RWPE2 (cell line): Measurements from ENCODE around the gene KNSTRN.

Experiments
- ATAC-seq: fragments of 200-7000 bp; cut with Tn5 transposase; 3 replicates; pipeline ENCODE4 v1.9.1; 2021; ENCODE audit warnings: low read depth
- DNase-seq: peaks from one replicate; pipeline ENCODE4 v3.0.0-alpha.2; 2020; ENCODE audit warnings: low spot score
- H3K27ac ChIP-seq: fragments of 450-650 bp; 2 replicates; pipeline ENCODE4 v1.5.1; 2017; ENCODE audit warnings: mild to moderate bottlenecking; ENCODE audit not compliant: poor library complexity, severe bottlenecking
- H3K27me3 ChIP-seq: fragments of 250-450 bp; sonication (Bioruptor Pico); 2 replicates; pipeline ENCODE4 v1.5.1; 2021; ENCODE audit warnings: mild to moderate bottlenecking, moderate library complexity; ENCODE audit not compliant: insufficient read depth, poor library complexity, severe bottlenecking
- H3K36me3 ChIP-seq: fragments of 250-450 bp; sonication (Bioruptor Pico); 2 replicates; pipeline ENCODE4 v1.5.1; 2020; ENCODE audit warnings: low read depth, mild to moderate bottlenecking, moderate library complexity
- H3K4me1 ChIP-seq: fragments of 250-450 bp; sonication (Bioruptor Pico); 2 replicates; pipeline ENCODE4 v1.5.1; 2021; ENCODE audit warnings: mild to moderate bottlenecking, moderate library complexity; ENCODE audit not compliant: insufficient read depth, poor library complexity, severe bottlenecking
- H3K4me3 ChIP-seq: fragments of 250-450 bp; sonication (Bioruptor Pico); 2 replicates; pipeline ENCODE4 v1.5.1; 2021; ENCODE audit warnings: mild to moderate bottlenecking, moderate library complexity; ENCODE audit not compliant: severe bottlenecking
- H3K9me3 ChIP-seq: fragments of 250-450 bp; sonication (Bioruptor Pico); 2 replicates; pipeline ENCODE4 v1.5.1; 2021; ENCODE audit warnings: mild to moderate bottlenecking, moderate library complexity; ENCODE audit not compliant: severe bottlenecking
- TF ChIP-seq, protein P1 (sequence below): fragments of 450-650 bp; IDR thresholded peaks from one replicate; pipeline ENCODE4 v1.5.1; 2017; ENCODE audit warnings: mild to moderate bottlenecking, moderate library complexity; ENCODE audit not compliant: poor library complexity, severe bottlenecking

KNSTRN gene

DNA sequence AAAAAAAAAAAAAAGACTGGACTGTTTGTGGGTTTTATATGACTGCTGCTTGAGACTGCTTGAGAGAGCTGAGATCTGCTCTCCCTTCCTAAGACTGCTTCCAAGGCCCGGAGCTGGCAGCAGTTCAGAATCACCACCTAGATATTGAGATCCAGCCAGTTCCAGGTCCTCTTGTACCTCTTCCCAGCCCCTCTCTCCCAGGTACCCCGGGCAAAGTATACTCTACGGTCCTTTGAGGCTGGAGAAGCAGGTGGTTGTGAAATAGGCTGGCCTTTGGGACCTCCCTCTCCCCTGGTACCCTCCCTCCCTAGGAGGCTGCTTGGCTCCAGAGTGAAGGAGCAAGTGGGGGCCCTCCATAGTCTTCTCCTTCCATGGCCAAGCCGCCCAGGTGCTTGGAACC, 45.7 kb downstream of the KNSTRN start:
- no peak for DNase-seq
- ATAC-seq = no peak

DNA sequence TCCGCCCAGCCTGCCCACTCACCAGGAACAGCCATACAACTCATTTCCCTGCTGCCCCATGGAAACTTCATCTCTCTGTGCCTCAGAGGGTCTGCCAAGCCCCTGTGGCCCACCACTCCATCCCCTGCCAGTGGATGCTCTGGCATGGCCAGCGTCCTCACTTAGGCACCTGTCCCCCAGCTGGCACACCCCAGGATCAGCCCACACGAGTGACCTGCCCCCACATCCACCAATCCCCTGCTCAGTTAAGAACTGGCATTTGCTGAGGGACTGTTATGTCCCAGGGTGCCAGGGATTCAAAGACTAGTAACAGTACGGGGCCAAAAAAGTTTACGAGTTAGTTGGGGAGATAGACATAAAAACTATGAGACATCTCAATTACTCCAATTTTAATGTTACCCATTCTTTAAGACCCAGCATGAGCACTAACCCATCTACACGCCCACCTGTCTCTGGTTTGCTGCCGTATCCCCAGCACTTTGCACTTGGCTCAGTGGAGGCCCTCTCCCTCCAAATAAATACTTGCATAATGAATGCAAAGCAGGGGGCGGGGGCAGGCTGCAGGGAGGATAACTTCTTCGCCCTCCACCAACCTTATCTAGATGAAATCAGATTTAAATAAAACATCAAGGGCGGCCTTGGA, 46.7 kb downstream of the KNSTRN start:
- H3K27me3 ChIP-seq = peaks cover 3% of the 10 kb centered on the region
- no peaks in the 10 kb centered on the region for H3K4me1 ChIP-seq
- no peaks in the 10 kb centered on the region for H3K36me3 ChIP-seq
- TF ChIP-seq, protein P1, sequence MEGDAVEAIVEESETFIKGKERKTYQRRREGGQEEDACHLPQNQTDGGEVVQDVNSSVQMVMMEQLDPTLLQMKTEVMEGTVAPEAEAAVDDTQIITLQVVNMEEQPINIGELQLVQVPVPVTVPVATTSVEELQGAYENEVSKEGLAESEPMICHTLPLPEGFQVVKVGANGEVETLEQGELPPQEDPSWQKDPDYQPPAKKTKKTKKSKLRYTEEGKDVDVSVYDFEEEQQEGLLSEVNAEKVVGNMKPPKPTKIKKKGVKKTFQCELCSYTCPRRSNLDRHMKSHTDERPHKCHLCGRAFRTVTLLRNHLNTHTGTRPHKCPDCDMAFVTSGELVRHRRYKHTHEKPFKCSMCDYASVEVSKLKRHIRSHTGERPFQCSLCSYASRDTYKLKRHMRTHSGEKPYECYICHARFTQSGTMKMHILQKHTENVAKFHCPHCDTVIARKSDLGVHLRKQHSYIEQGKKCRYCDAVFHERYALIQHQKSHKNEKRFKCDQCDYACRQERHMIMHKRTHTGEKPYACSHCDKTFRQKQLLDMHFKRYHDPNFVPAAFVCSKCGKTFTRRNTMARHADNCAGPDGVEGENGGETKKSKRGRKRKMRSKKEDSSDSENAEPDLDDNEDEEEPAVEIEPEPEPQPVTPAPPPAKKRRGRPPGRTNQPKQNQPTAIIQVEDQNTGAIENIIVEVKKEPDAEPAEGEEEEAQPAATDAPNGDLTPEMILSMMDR = no peak
- H3K4me3 ChIP-seq = no peak overlapping the region
- no peaks in the 10 kb centered on the region for H3K9me3 ChIP-seq
- ATAC-seq (no peak), DNase-seq (no peak)
- no peak overlapping the region for H3K27ac ChIP-seq

More for the DNA sequence above, 45.7 kb downstream of the KNSTRN start:
- H3K9me3 ChIP-seq = no peaks in the 10 kb centered on the region
- H3K4me1 ChIP-seq = no peaks in the 10 kb centered on the region
- TF ChIP-seq, protein P1 = no peak
- no peak overlapping the region for H3K27ac ChIP-seq
- H3K36me3 ChIP-seq = no peaks in the 10 kb centered on the region
- no peak overlapping the region for H3K4me3 ChIP-seq
- no peaks in the 10 kb centered on the region for H3K27me3 ChIP-seq

DNA sequence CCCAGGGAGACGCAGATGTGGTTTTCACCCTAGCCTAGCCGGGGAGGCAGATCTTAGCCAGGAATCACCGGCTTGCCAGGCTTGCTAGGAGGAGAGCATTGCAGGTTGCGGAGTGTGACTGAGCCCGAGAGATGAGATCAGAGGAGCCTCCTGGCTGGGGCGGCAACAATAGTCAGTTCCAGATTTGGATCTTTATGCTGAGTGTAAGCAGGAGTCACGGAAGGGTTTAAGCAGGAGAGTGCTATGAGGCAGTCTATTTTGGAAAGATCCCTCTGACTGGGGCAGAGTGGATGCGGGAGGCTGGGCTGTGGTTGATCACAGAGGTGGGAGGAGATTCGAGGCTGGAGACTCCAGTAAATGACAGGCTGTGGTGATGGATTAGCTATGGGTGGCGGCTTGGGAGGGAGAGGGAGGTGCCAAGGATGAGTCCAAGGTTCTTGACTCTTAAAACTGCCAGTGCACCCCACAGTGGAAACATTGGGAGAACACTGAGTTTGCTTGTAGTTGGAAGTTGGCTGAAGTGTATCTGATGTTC, 47.8 kb downstream of the KNSTRN start:
- ATAC-seq = peak; percentile 67
- H3K27me3 ChIP-seq = peaks cover 9% of the 10 kb centered on the region
- no peak overlapping the region for H3K4me3 ChIP-seq
- no peak overlapping the region for H3K27ac ChIP-seq
- no peaks in the 10 kb centered on the region for H3K9me3 ChIP-seq
- no peak for DNase-seq
- TF ChIP-seq, protein P1 = no peak
- no peaks in the 10 kb centered on the region for H3K36me3 ChIP-seq
- H3K4me1 ChIP-seq = no peaks in the 10 kb centered on the region

DNA sequence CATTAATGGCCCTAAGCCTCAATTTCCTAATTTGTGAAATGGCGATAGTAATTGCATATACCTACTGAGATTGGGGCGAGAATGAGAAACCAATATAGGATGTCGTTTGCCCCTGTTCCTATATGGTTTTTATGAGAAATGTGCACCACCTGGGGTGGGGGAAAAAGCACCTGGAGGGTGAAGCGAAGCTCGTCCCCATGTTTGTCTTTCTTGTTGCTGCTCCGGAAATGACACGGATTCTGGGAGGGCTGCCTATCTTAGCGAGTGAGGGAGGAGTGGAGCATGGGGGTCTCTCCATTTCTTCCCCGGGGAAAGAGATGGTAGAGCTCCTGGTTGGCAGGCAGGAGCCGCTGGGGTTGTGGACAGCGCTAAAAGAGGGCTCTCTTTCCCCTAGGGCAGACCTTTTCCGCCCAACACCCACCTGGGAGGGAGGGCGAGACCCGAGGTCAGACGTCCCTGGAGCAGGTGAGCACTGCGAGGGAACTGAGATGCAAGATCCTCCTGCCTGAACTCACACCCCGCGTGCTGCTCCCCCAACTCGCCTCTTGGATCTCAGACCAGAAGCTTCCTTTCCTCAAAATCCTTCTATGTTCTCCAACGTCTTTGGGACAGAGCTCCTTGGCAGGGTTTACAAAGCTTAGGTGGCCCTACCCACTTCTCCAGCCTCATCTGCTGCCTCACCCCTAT, 52.6 kb downstream of the KNSTRN start:
- ATAC-seq = no peak
- no peaks in the 10 kb centered on the region for H3K9me3 ChIP-seq
- no peak overlapping the region for H3K4me3 ChIP-seq
- TF ChIP-seq, protein P1 = no peak
- DNase-seq = peak; percentile 64
- H3K36me3 ChIP-seq = no peaks in the 10 kb centered on the region
- no peaks in the 10 kb centered on the region for H3K4me1 ChIP-seq
- peaks cover 30% of the 10 kb centered on the region for H3K27me3 ChIP-seq
- no peak overlapping the region for H3K27ac ChIP-seq

DNA sequence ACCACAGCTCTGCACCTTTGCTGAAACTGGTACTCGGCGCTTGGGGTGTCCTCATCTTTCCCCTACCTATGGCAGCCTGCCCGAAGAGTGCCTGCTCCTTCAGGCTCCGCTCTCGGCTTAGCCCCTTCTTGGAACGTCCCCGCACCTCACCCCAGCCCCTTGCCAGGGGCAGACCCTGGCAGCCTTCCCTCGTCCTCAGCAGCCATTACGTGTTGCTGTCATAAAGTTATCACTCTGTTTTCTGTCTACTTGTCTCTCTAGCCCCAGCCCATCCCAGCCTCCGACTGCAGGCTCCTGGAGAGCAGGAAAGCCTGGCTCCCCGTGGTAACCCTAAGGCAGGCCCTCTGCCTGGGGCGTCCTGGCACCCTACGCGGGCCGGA, 53.2 kb downstream of the KNSTRN start:
- H3K36me3 ChIP-seq = no peaks in the 10 kb centered on the region
- ATAC-seq (no peak), DNase-seq (peak; percentile 69)
- peak overlapping the region; percentile 10 for H3K4me3 ChIP-seq
- TF ChIP-seq, protein P1 = no peak
- no peaks in the 10 kb centered on the region for H3K9me3 ChIP-seq
- H3K27ac ChIP-seq = no peak overlapping the region
- peaks cover 30% of the 10 kb centered on the region for H3K27me3 ChIP-seq
- no peaks in the 10 kb centered on the region for H3K4me1 ChIP-seq
